ENCODE data around the gene SPCS2.

SPCS2 gene

DNA sequence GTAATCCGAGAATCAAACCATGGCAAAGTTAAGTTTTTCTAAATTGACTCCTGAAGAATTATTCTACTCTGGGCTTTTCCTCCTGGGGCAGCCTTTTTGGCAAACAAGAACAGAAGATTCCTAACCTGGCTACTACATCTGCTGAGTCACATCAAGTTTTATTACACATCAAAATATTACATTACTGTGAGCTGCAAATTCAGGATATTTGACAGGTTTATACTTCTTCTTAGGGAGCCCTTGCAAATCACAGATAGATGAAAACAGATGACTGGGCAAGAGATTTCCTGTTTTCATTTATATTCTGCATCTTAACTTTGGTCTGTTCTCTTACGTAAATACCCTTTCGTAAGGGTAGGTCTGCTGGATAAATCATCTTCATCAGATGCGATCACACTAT is 23.8 kb upstream of the SPCS2 start:
- no peak overlapping the region for H3K4me3 ChIP-seq (ENCODE audit: low read length)
- no peak for DNase-seq (ENCODE audit: low read depth)
- TF ChIP-seq, protein P1, sequence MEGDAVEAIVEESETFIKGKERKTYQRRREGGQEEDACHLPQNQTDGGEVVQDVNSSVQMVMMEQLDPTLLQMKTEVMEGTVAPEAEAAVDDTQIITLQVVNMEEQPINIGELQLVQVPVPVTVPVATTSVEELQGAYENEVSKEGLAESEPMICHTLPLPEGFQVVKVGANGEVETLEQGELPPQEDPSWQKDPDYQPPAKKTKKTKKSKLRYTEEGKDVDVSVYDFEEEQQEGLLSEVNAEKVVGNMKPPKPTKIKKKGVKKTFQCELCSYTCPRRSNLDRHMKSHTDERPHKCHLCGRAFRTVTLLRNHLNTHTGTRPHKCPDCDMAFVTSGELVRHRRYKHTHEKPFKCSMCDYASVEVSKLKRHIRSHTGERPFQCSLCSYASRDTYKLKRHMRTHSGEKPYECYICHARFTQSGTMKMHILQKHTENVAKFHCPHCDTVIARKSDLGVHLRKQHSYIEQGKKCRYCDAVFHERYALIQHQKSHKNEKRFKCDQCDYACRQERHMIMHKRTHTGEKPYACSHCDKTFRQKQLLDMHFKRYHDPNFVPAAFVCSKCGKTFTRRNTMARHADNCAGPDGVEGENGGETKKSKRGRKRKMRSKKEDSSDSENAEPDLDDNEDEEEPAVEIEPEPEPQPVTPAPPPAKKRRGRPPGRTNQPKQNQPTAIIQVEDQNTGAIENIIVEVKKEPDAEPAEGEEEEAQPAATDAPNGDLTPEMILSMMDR (IDR thresholded peaks at IDR 0.05; ENCODE audit: insufficient read depth, low read depth, low read length, missing control alignments), result no peak

DNA sequence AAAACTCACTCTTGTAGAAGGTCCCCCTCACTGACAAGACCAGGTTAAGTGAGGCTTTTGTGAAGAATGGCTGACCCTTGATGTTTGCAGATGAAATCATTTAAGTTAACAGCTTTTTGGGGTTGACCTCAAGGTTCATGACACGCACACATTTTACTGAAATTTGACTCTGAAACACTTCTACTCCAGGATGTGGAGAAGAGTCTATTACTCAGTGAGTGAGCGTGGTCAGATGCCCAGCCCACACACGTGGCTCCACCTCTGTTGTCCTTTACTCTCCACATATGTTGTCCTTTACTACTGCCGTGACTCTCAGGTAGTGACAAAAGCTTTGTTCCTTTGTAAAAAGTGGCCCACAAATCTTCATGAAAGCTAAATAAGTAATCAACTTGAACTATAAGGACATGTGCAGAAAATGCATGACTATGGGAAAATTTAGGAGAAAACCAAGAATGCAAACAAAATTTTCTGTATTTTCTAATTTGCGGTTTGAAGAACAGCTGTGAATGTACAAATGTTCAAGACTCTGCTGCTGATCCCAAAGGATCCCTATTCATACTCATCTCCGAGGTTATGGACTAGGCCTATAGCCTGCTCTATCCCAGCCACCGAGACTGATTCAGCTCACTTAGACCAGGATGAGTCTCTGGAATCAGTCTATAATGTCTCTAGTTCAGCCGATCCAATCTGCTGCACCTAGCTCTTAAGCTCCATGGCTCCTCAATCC is 22.6 kb upstream of the SPCS2 start:
- no peak overlapping the region for H3K4me3 ChIP-seq (ENCODE audit: low read length)
- TF ChIP-seq, protein P1 (IDR thresholded peaks at IDR 0.05; ENCODE audit: insufficient read depth, low read depth, low read length, missing control alignments), result no peak
- no peak for DNase-seq (ENCODE audit: low read depth)

DNA sequence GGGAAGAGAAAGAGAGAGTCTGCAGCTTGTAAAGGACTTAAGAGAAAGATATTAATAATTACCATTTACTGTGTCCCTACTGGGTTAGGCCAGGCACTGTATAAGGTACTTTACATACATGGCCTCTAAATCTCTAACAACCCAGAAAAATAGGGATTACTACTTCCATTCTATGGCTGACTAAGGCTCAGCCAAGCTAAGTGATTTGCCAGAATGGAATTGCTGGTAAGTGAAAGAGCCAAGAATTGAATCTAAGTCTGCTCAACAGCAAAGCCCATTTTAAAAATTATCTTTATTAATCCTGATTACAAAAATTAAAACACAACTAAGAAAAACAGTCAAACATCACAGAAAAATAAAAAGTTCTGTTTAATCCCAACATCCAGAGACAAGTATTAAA is 21.6 kb upstream of the SPCS2 start:
- DNase-seq (ENCODE audit: low read depth), result no peak
- TF ChIP-seq, protein P1 (IDR thresholded peaks at IDR 0.05; ENCODE audit: insufficient read depth, low read depth, low read length, missing control alignments), result no peak
- H3K4me3 ChIP-seq (ENCODE audit: low read length), result no peak overlapping the region

DNA sequence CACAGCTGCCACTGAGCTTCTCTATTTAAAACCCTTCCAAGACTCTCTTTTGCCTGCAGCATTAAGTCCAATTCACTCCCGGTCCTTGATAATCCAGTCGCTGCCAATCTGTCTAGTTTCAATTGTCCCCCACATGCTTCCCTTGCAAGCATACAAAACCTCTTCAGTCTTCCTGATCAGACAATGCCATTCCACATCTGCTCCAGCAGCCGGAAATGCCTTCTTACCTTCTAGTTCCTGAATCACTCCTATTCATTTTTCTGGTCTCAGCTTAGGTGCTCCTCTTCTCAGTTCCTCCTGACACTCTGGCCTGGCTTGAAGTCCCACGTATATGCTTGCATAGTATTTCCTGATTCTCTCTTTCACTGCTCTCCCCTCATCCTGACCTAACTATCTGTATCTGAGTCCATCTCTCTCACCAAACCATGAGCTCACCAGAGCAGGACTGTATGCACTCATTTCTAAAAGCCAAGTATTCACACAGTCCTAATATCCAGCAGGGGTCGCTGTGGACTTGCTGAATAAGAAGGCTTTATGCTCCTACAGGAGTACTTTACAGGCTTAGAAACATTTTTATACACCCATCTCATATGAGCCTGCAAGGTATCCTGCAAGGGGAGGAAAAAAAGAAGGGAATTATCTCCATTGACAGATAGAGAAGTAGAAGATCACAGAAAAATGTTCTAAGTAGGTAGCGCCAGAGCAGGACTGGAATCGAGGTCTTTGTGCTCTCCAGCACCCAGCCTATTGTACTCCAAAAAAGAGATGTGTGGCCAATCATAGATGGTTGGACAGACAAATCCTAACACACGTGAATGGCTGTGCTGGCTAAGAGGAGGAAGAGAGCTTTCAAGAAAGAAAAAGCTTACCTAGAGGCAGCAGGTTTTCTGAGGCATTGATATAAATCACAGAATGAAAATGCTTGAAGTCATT is 19.4 kb upstream of the SPCS2 start:
- peak; percentile 94 for DNase-seq (ENCODE audit: low read depth)
- TF ChIP-seq, protein P1 (IDR thresholded peaks at IDR 0.05; ENCODE audit: insufficient read depth, low read depth, low read length, missing control alignments), result peak; percentile 90
- no peak overlapping the region for H3K4me3 ChIP-seq (ENCODE audit: low read length)

DNA sequence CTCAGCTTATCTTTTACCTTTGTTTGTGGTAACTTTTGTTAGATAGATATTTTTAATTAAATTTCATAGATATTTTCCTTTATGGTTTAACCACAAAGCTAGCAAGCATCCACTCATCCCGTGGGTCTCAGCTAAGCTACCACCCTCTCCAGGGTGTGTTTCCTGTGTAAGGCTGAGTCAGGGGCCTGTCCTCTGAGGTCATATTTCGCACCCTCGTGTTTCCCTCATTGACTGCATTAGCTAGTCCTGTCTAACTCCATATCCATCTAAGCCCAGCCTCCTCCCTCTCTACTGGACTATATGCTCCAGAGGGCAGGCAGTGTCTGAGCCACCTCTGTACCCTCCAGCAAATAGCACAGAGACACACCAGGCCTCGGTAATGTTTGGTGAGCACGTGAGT is 16.9 kb upstream of the SPCS2 start:
- peak; percentile 59 for DNase-seq (ENCODE audit: low read depth)
- TF ChIP-seq, protein P1 (IDR thresholded peaks at IDR 0.05; ENCODE audit: insufficient read depth, low read depth, low read length, missing control alignments), result no peak
- no peak overlapping the region for H3K4me3 ChIP-seq (ENCODE audit: low read length)

DNA sequence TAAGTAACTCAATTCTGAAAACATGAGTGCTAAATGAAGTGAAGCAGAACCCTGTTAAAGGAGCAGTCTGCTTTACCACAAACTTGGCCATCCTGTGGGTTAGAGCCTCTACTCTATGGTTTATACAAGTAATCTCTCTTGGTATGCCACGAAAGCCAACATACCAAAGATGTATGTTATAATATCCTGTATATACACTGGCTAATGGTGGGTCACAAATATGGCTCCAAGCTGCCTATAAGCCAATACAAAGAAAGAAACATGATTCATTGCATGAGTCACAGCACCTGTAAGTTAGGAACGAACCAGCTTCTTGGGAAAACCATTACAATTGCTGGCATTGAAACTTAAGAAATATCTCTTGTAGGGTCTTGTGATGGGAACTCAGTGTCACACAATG is 16.3 kb upstream of the SPCS2 start:
- DNase-seq (ENCODE audit: low read depth), result peak; percentile 88
- no peak overlapping the region for H3K4me3 ChIP-seq (ENCODE audit: low read length)
- TF ChIP-seq, protein P1 (IDR thresholded peaks at IDR 0.05; ENCODE audit: insufficient read depth, low read depth, low read length, missing control alignments), result no peak

Data from epithelial cell of esophagus (primary cell).